B cell (primary cell): ENCODE measurements around the gene EIF3D.

Experiments
- EZH2 ChIP-seq: IDR thresholded peaks from 2 replicates; pipeline ENCODE4 v1.6.1; 2012; ENCODE audit warnings: borderline replicate concordance, low read depth, mild to moderate bottlenecking, moderate library complexity, low read length; ENCODE audit not compliant: insufficient read depth, poor library complexity, severe bottlenecking
- TF ChIP-seq, protein P1 (sequence below): fragments of 200-600 bp; IDR thresholded peaks from one replicate; pipeline ENCODE4 v1.8.0; 2022; ENCODE audit warnings: antibody characterized with exemption, mild to moderate bottlenecking

DNA sequence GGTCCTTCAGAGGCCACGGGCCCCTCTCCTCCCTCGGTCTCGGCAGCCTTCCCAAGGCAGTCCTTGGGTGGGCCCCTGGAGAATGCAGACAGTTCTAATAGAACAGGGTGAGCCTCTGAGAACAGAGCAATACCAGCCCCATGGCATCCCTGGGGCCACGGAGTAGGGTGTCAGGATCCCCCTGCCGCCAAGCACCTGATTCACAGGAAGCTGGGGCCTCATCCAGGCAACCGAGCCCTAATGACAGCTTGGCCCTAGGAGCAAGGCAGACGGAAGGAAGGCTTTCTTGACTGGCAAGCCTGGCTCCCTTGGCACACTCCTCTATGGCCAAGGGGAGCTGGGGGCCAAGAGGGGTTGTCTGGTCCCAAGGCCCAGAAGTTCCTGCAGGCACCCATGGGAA is 62.7 kb downstream of the EIF3D start:
- TF ChIP-seq, protein P1, sequence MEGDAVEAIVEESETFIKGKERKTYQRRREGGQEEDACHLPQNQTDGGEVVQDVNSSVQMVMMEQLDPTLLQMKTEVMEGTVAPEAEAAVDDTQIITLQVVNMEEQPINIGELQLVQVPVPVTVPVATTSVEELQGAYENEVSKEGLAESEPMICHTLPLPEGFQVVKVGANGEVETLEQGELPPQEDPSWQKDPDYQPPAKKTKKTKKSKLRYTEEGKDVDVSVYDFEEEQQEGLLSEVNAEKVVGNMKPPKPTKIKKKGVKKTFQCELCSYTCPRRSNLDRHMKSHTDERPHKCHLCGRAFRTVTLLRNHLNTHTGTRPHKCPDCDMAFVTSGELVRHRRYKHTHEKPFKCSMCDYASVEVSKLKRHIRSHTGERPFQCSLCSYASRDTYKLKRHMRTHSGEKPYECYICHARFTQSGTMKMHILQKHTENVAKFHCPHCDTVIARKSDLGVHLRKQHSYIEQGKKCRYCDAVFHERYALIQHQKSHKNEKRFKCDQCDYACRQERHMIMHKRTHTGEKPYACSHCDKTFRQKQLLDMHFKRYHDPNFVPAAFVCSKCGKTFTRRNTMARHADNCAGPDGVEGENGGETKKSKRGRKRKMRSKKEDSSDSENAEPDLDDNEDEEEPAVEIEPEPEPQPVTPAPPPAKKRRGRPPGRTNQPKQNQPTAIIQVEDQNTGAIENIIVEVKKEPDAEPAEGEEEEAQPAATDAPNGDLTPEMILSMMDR = no peak
- no peak for TF ChIP-seq EZH2
